WTC11 (cell line): ENCODE measurements around the gene CALML3. TPM values are rescaled to one million over a fixed set of nuclear protein-coding genes. Genes with fewer than 3 reads are reported as not detected.

Source experiments
- ATAC-seq: fragments of 200-7000 bp; cut with Tn5 transposase; 2 replicates; pipeline ENCODE4 v1.10.0; 2021; ENCODE audit warnings: mild to moderate bottlenecking, moderate library complexity
- CTCF ChIA-PET: fragments of 300-600 bp; sonication (Branson Sonifier 250); formaldehyde crosslinking; loops from one replicate; lab custom pipeline; 2021; ENCODE audit warnings: antibody characterized with exemption; lab: Charles Lee
- POLR2A ChIA-PET: fragments of 350-600 bp; sonication (Branson Sonifier 250); formaldehyde crosslinking; loops from one replicate; lab custom pipeline; 2021; ENCODE audit warnings: antibody characterized with exemption; lab: Charles Lee
- DNase-seq: peaks from one replicate; pipeline ENCODE4 v3.0.0; 2021; ENCODE audit warnings: low spot score
- H3K27ac Mint-ChIP-seq: 2 replicates; pipeline ENCODE4 v1.8.0; 2021; ENCODE audit warnings: mixed read lengths
- H3K27me3 Mint-ChIP-seq: 2 replicates; pipeline ENCODE4 v1.8.0; 2021; ENCODE audit warnings: low read depth, mild to moderate bottlenecking, moderate library complexity, mixed read lengths
- H3K36me3 Mint-ChIP-seq: 2 replicates; pipeline ENCODE4 v1.8.0; 2021; ENCODE audit warnings: mixed read lengths
- H3K4me1 Mint-ChIP-seq: 2 replicates; pipeline ENCODE4 v1.8.0; 2022; ENCODE audit warnings: mixed read lengths
- H3K4me3 Mint-ChIP-seq: 2 replicates; pipeline ENCODE4 v1.8.0; 2021; ENCODE audit warnings: mild to moderate bottlenecking, moderate library complexity, mixed read lengths
- H3K9me3 Mint-ChIP-seq: 2 replicates; pipeline ENCODE4 v1.8.0; 2021; ENCODE audit warnings: mixed read lengths
- E2F4 ChIP-seq: sonication (generic); formaldehyde crosslinking; IDR thresholded peaks from 2 replicates; pipeline ENCODE4 v1.8.1; 2022; ENCODE audit warnings: low read depth, mild to moderate bottlenecking, moderate library complexity, missing genetic modification reagents, borderline replicate concordance
- FOXK1 ChIP-seq: sonication (generic); formaldehyde crosslinking; IDR thresholded peaks from 2 replicates; pipeline ENCODE4 v1.8.0; 2022; ENCODE audit warnings: mild to moderate bottlenecking, moderate library complexity, missing genetic modification reagents
- FOXP1 ChIP-seq: sonication (generic); formaldehyde crosslinking; IDR thresholded peaks from 2 replicates; pipeline ENCODE4 v1.8.0; 2022; ENCODE audit warnings: missing genetic modification reagents, mild to moderate bottlenecking, moderate library complexity, borderline replicate concordance
- HMGA2 ChIP-seq: fragments of 250-450 bp; sonication (Bioruptor Pico); IDR thresholded peaks from 2 replicates; pipeline ENCODE4 v1.4.0; 2021; ENCODE audit warnings: mild to moderate bottlenecking, moderate library complexity
- MYBL2 ChIP-seq: sonication (generic); formaldehyde crosslinking; IDR thresholded peaks from 2 replicates; pipeline ENCODE4 v1.8.1; 2023; ENCODE audit warnings: mild to moderate bottlenecking, moderate library complexity, missing genetic modification reagents
- SMAD3 ChIP-seq: sonication (generic); formaldehyde crosslinking; IDR thresholded peaks from 2 replicates; pipeline ENCODE4 v1.8.0; 2022; ENCODE audit warnings: missing genetic modification reagents, mild to moderate bottlenecking, borderline replicate concordance
- USF2 ChIP-seq: sonication (generic); formaldehyde crosslinking; IDR thresholded peaks from 2 replicates; pipeline ENCODE4 v1.8.1; 2023; ENCODE audit warnings: mild to moderate bottlenecking, missing genetic modification reagents, moderate library complexity
- ZNF219 ChIP-seq: sonication (generic); formaldehyde crosslinking; IDR thresholded peaks from 2 replicates; pipeline ENCODE4 v1.8.0; 2023; ENCODE audit warnings: missing genetic modification reagents, mild to moderate bottlenecking, borderline replicate concordance
- ZNF396 ChIP-seq: fragments of 250-450 bp; sonication (Bioruptor Pico); IDR thresholded peaks from 2 replicates; pipeline ENCODE4 v1.8.0; 2021; ENCODE audit warnings: mild to moderate bottlenecking, moderate library complexity, borderline replicate concordance
- total RNA-seq: library from RNA; stranded (reverse); gene quantifications from 3 replicates; pipeline ENCODE4 v1.2.3, GENCODE V29; 2021
- TF ChIP-seq, protein P1 (sequence below): fragments of 250-450 bp; sonication (Bioruptor Pico); IDR thresholded peaks from 2 replicates; pipeline ENCODE4 v1.9.0; 2021; ENCODE audit warnings: mild to moderate bottlenecking
- TF ChIP-seq, protein P2 (sequence below): sonication (generic); formaldehyde crosslinking; IDR thresholded peaks from 2 replicates; pipeline ENCODE4 v1.8.0; 2023; ENCODE audit warnings: missing genetic modification reagents, mild to moderate bottlenecking, borderline replicate concordance
- TF ChIP-seq, protein P3 (sequence below): fragments of 250-450 bp; sonication (Bioruptor Pico); IDR thresholded peaks from 2 replicates; pipeline ENCODE4 v1.8.0; 2021; ENCODE audit warnings: mild to moderate bottlenecking

Gene CALML3
- total RNA-seq, 1 experiment from 2014 or later, result not detected

DNA sequence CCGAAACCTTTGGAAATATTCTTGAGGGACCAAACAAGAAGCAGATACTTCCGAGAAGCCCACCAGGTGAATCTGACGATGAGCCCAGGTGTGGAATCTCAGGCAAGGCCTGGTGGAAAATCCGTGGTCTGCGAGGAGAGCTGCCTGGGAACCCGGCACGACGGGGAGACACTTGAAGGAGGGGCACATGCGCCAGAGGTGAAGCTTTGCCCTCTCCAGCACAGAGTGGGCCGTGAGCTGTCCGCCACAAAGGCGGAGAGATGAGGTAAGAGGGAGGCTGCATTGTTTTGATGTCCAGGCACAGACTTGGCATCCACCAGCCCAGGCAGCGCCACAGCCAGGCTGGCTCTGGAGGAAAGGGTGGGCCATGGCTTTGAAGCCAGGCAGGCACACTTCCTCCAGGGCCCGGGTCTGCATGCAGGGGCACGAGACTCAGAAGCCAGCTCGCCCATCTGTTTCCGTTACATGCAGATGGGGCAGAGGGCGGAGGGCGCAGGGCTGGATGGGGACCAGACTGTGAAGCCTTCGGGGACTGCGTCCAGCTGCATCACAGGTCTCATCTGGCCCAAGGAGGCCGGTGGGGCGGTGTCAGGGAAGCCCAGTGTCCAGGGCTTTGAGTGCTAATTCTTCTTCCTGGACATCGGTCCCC is 45.4 kb downstream of the CALML3 start (continued):
- TF ChIP-seq E2F4, result no peak
- TF ChIP-seq MYBL2 (CRISPR knock-in tag), result no peak
- TF ChIP-seq, protein P1, sequence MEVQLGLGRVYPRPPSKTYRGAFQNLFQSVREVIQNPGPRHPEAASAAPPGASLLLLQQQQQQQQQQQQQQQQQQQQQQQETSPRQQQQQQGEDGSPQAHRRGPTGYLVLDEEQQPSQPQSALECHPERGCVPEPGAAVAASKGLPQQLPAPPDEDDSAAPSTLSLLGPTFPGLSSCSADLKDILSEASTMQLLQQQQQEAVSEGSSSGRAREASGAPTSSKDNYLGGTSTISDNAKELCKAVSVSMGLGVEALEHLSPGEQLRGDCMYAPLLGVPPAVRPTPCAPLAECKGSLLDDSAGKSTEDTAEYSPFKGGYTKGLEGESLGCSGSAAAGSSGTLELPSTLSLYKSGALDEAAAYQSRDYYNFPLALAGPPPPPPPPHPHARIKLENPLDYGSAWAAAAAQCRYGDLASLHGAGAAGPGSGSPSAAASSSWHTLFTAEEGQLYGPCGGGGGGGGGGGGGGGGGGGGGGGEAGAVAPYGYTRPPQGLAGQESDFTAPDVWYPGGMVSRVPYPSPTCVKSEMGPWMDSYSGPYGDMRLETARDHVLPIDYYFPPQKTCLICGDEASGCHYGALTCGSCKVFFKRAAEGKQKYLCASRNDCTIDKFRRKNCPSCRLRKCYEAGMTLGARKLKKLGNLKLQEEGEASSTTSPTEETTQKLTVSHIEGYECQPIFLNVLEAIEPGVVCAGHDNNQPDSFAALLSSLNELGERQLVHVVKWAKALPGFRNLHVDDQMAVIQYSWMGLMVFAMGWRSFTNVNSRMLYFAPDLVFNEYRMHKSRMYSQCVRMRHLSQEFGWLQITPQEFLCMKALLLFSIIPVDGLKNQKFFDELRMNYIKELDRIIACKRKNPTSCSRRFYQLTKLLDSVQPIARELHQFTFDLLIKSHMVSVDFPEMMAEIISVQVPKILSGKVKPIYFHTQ (CRISPR knock-in tag), result no peak
- TF ChIP-seq ZNF396 (CRISPR knock-in tag), result no peak
- TF ChIP-seq FOXK1 (CRISPR knock-in tag), result no peak
- no peak for TF ChIP-seq HMGA2 (CRISPR knock-in tag)
- TF ChIP-seq SMAD3 (CRISPR knock-in tag), result no peak
- no peak for TF ChIP-seq ZNF219 (CRISPR knock-in tag)
- no peak for TF ChIP-seq FOXP1 (CRISPR knock-in tag)
- TF ChIP-seq, protein P2, sequence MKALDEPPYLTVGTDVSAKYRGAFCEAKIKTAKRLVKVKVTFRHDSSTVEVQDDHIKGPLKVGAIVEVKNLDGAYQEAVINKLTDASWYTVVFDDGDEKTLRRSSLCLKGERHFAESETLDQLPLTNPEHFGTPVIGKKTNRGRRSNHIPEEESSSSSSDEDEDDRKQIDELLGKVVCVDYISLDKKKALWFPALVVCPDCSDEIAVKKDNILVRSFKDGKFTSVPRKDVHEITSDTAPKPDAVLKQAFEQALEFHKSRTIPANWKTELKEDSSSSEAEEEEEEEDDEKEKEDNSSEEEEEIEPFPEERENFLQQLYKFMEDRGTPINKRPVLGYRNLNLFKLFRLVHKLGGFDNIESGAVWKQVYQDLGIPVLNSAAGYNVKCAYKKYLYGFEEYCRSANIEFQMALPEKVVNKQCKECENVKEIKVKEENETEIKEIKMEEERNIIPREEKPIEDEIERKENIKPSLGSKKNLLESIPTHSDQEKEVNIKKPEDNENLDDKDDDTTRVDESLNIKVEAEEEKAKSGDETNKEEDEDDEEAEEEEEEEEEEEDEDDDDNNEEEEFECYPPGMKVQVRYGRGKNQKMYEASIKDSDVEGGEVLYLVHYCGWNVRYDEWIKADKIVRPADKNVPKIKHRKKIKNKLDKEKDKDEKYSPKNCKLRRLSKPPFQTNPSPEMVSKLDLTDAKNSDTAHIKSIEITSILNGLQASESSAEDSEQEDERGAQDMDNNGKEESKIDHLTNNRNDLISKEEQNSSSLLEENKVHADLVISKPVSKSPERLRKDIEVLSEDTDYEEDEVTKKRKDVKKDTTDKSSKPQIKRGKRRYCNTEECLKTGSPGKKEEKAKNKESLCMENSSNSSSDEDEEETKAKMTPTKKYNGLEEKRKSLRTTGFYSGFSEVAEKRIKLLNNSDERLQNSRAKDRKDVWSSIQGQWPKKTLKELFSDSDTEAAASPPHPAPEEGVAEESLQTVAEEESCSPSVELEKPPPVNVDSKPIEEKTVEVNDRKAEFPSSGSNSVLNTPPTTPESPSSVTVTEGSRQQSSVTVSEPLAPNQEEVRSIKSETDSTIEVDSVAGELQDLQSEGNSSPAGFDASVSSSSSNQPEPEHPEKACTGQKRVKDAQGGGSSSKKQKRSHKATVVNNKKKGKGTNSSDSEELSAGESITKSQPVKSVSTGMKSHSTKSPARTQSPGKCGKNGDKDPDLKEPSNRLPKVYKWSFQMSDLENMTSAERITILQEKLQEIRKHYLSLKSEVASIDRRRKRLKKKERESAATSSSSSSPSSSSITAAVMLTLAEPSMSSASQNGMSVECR (CRISPR knock-in tag), result no peak

DNA sequence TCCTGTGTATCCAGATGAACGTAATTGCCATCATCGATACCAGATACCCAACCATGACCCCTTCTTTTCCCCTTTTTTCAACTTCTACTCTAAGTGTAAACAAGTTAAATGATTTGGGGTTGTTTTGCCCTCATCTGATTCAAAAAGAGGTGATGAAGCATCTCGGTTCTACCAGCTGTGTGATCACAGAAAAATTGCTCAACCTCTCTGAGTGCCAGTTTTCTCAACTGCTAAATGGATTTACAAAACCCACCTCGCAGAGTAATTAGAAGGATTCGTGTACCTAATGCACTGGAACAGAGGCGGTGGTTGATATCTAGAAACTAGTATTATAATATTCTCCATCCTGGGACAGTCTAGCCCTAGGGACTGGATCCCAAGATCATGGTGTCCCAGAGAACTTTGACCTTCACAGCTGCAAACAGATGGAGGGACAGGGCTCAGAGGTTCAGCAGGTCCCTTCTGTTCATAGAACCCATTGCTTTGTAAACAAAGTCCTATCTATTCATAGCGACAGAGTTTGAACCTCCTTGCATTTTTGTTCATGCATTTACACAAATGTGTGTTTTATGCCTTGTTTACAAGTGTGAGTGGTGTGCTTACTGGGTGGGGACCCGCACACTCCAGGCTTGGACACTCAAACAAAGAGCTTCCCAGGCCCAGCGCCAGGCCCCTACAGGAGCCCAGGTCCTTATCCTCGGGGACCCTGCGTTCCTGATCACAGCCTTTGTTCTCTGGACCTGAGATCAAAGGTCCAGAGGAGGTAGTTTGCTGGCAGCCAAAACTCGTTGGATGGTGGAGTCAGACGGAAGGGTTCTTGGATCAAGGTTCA is 46.4 kb downstream of the CALML3 start:
- no peak for ATAC-seq
- H3K4me1 Mint-ChIP-seq, result peaks cover 11% of the 10 kb centered on the region
- ChIA-PET POLR2A (no interaction called here), CTCF (interaction anchor here (1.3 kb wide), 1 partner anchor 52 kb away, joined by 4 read pairs; no protein-coding TSS in a partner anchor)
- no peak for DNase-seq
- no peaks in the 10 kb centered on the region for H3K27me3 Mint-ChIP-seq
- H3K36me3 Mint-ChIP-seq, result no peaks in the 10 kb centered on the region
- H3K27ac Mint-ChIP-seq, result no peak overlapping the region
- TF ChIP-seq, protein P3, sequence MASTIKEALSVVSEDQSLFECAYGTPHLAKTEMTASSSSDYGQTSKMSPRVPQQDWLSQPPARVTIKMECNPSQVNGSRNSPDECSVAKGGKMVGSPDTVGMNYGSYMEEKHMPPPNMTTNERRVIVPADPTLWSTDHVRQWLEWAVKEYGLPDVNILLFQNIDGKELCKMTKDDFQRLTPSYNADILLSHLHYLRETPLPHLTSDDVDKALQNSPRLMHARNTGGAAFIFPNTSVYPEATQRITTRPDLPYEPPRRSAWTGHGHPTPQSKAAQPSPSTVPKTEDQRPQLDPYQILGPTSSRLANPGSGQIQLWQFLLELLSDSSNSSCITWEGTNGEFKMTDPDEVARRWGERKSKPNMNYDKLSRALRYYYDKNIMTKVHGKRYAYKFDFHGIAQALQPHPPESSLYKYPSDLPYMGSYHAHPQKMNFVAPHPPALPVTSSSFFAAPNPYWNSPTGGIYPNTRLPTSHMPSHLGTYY (CRISPR knock-in tag), result no peak
- no peak for TF ChIP-seq USF2
- no peak overlapping the region for H3K4me3 Mint-ChIP-seq
- no peaks in the 10 kb centered on the region for H3K9me3 Mint-ChIP-seq
